GM18511 (cell line): ENCODE results near the gene LPIN1.
A peak's percentile ranks its signal among the peaks of the same experiment; 100 is the strongest.

ENCODE experiments used
- ATAC-seq: cut with Tn5 transposase; IDR thresholded peaks from one replicate; pipeline ENCODE4 v1.9.1; 2021; ENCODE audit warnings: mild to moderate bottlenecking, moderate library complexity; ENCODE audit not compliant: unreplicated experiment

Gene LPIN1

DNA sequence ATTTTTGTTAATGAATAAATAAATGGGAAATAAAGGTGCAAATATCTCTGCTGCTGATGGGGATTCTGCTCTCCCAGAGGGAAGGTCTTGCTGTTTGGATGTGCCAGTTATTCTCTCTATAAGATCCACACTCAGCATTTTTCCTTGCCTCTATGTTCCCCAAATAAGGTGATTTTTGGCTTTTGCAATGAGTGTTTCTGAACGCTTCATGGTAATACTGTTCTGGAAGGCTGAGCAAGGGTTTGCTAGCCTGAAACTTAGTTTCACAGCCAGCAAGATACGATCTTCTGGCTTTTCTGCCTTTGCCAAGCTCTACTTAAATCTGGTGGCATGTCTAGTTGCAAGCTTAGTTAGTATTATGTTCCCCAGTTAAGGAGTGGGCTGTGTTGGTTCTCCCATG is 114.6 kb downstream of the LPIN1 start:
- peak; percentile 26 for ATAC-seq

DNA sequence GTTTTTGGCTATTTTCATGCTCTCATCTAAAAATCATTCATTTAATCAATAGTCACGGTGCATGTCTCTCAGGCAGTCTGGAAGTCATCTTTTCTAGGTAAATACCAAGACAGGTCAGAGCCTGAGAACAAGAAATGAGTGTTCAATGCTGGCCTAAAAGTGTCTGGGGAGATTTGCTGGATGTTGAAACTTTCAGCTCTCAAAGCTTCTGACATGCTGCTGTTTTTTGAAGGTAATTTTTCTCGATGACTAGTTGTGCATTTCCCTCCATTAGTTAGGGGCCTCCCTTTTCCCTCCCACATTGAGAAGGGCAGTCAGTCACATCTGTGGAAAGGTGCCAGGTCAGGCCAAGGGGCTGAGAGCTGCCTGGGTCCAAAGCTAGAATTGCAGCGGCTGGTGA is 115.6 kb downstream of the LPIN1 start:
- no peak for ATAC-seq

DNA sequence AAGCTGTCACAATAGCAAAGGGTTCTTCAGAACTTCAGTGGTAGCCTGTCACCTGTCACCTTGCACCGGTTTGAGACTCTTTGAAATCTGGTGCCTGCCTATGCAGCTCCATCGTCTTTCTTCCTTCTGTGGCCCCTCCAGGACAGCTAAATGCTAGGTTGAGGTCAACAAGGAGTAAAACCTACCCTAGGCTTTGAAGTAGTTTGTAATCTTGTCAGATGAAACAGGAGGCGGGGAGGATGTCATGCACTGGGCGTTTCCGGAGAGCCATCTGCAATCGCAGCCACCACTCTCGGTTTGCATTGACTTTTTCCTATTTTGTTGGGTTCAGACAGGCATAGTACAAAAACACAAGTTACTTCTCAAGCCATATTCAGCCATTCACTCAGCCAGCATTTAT is 116.7 kb downstream of the LPIN1 start:
- ATAC-seq = peak; percentile 44

DNA sequence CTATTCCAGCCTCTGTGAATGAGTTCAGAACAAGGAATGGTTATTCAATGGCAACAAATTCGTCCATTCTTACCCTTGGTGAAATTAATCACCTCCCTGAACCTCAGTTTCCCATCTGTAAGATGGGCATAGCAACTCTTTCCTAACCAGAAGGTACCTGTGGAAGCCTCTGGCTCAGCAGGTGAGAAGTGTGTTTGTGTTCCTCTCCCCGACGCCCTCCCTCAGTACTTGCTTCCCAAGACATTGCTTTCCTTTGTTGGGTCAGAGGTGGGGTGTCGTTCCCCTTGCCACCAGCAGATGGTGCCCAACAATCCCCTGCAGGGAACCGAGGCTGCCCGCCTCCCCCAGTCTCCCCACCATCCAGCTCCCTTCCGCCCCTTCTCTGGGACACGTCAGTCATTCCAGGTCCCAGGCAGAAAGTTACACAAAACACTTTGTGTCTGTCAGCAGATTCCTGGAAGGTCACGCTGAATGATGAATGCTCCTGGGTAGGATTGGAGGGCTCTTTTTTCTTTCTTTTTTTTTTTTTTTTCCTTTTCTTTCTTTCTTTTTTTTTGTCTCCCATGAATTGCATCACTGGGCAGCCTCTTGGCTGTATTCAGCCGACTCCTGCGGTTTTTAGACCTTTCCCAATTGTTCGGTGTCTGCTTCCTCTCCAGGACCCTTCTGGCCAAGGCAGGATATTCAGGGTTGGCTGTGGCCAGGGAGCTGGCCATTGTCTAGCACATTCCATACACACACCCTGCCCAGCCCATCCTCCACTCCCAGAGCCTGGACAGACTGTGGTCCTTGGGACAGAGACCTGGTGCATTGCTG is 117.3 kb downstream of the LPIN1 start:
- peak; percentile 36 for ATAC-seq

DNA sequence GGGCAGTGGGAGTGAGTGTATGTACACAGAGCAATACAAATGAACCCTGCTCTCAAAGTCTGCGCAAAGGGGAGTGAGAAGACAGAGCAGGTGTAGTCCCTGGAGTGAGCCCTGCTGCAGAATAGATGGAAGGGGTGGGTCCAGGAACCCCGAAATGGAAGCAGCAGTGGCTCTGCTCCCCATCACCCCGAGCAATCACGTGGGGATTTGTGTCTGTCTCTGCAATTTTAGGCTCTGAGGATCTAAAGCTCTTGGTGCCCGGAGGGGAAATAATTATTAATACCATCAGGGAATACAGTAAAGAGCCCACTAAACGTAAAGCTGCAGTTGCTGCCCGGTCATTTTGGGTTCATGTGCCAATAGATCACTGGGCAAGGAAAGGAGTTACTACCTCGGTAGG is 118.3 kb downstream of the LPIN1 start:
- no peak for ATAC-seq

DNA sequence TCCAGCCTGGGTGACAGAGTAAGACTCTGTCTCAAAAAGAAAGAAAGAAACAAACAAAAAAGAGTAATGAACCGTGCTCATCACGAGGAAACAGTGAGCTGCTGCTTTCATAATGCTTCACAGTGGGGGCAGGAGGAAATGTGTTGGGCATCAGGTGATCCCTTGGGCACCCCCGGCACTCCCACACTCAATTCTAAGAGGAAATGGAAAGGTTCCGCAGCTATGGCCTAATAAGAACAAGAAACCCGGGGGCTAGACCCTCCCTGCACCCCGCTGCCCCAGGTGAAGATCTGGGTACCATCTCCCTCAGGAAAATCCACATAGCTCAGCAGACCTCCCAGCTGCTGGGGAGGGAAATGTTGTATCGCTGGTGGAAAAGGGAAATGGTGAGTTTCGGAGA is 118.9 kb downstream of the LPIN1 start:
- no peak for ATAC-seq

DNA sequence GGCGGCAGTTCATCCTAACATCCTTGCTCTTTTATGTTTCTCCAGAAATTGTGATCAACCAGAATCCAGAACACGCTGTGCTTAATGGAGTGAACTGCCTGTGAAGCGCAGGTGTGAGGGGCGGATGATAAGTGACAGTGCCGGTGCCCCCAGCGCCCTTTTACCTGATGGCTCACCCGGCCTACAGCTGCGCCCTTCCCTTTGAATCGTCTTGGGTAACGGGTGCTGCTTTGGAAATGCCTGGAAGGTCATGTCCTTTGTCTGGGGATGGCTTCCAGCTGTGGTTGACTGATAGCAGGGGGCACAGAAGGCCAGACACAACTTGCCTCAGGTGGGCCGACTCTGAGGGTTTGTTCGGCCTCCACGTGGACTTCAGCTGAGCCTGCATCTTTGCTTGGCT is 119.4 kb downstream of the LPIN1 start:
- no peak for ATAC-seq

DNA sequence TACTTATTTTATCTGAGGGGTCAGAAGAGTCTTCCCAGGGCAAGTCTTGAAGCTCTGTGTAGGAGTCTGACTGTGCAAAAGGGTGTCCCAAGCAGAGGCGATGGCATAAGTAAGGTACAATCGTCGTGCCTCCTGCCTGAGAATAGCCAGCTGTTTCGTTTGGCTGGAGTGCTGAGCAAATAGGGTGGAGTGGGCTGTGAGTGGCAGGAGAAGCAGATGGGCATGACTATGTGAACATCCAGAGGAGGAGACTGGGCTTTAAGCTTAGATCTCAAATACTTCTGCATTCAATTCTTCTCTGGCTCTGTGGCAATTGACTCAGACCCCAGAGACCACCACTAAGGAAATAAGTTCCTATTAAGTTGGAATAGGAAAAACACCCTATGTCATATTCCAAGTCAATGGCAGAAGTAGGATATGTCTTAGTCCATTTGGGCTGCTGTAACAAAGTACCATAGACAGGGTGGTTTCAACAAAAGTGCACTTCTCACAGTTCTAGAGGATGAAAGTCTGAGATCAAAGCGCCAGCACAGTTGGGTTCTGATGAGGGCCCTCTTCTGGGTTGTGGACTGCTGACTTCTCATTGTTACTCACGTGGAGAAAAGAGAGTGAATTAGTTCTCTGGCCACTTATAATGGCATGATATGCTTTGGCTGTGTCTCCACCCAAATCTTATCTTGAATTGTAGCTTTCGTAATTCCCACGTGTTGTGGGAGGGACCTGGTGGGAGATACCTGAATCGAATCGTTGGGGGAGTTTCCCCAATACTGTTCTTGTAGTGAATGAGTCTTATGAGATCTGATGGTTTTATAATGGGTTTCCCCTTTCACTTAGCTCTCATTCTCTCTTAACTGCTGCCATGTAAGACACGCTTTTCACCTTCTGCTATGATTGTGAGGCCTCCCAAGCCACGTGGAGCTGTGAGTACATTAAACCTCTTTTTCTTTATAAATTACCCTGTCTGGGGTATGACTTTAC is 120.2 kb downstream of the LPIN1 start:
- ATAC-seq = peak; percentile 46

DNA sequence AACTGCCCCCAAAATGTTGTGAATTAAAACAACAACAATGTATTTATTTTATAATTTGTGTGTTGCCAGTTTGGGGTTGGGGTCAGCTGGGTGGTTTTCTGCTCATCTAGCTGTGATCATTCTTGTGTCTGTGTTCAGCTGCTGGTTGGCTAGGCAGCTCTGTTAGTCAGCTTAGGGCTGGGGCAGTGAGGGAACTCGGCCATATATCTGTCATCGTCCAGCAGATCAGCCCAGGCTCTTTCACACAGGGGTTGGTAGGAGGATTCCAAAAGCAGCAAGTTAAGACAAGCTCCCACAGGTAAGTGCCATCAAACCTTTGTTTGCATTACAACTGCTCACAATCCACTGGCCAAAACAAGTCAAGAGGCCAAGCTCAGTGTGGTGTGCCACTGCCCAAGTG is 121.5 kb downstream of the LPIN1 start:
- no peak for ATAC-seq

DNA sequence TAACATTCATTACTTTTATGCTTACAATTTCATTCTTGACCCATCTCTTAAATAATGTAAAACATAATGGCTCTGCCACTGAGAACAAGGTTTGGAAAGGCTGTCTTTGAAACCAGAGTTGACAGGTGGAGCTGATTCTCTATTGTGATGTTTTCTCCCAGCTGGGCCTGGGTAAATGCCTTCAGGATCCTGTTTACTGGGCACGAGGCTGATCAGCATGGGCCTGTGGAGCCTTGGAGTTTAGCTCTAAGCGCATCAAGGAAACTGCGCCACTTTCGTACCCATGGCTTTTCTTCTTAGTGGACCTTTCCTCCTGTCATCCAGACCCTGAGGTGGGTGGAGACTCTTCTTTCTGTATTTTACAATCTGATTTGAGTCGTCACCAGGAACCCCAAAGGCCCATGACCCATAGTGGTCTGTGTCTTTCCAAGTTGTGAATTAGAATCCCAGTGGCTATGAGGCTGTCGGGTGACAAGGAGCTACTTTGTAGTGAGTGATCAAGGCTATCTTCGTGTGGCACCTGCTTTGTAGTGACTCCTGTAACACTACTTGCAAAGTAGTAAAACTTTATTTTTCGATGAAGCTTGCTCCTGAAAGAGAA is 123.1 kb downstream of the LPIN1 start:
- no peak for ATAC-seq

DNA sequence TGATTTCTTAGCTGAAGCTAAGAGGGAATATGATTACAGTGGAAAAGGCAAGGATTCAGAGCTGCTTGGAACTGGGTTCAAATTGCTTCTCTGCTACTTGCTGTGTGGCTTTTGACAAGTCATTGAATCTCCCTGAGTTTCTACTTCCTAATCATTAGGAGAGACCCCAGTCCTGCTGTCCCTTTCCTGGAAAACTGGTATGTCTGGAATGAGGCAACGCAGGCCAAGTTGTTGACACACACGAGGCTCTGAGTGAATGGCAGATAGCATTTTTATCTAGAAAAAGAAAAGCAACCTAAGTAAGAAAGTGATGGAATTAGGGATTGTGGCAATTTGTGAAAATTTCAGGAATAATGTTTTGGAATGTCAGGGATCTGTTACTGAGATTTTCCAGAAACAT is 123.6 kb downstream of the LPIN1 start:
- no peak for ATAC-seq

DNA sequence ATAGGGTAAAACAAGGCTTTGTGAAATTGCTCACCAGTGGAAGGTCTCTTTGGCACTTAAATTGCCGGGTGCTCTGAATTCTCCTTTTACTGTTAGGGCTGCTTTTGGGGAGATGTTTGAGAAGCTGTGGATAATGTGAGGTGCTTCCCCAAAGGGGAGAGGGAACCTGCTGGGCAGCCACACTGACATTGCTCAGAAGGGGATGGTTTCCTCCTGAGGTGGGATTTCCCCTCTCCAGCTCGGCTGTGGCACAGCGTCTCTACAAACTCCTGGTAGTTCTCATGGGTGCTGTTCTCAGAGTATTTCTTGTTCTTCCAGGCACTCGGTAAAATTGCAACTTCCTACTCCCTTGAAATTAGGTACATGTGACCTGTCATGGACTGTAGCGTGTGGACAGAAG is 124.2 kb downstream of the LPIN1 start:
- ATAC-seq = peak; percentile 46

DNA sequence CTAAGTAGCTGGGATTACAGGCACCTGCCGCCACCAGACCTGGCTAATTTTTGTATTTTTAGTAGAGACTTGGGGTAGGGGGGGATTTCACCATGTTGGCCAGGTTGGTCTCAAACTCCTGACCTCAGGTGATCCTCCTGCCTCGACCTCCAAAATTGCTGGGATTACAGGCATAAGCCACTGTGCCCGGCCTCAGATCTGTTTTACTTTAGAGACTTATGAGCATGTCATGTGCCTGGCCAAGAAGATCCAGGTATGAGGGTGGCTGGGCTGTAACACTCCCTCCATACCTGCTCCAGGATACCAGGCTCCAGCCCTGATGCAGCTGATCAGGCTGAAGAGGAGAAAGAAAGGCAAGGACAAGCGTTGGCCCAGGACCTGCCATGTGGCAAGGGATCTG is 125.0 kb downstream of the LPIN1 start:
- ATAC-seq = no peak

DNA sequence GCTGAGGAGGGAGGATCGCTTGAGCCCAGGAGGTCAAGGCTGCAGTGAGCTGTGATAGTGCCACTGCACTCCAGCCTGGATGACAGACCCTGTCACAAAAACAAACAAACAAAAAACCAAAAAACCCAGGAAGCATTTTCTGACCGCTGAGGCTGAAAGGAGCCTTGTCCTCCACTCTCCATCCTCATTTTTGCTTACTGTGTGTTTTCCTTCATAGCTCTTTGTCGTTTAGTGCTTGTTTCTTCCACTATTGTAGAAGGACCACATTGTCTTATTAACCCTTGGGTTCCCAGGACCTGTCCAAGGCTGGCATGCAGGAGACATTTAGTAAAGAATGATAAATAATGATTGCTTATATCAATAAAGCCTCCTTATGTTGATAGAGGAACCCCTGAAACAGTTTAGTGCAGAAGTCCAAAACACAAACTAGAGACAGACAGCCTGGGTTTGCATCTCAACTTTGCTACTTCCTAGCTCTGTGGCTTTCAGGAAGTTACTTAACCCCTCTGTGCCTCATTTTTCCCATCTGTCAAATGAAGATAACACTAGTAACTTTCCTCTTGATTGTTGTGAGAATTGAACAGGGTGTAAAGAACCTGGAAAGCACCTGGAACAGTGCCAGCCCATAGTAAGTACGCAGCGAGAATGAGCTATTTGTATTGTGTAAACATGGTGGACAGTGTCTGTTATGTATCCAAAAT is 126.0 kb downstream of the LPIN1 start:
- no peak for ATAC-seq

DNA sequence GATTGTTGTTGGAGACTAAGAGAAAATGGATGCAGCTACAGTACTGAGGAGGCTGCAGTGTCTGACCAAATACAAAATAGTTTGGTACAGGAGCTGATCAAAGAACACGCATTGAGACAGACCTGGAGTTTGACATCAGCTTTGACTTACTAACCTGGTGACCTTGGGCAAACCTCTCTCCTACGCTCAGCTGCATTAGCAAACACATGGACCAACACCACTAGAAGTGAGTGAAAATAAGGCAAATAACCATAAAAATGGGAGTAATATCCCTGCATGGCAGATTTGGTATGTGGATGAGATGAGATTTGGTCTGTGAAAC is 126.5 kb downstream of the LPIN1 start:
- no peak for ATAC-seq

DNA sequence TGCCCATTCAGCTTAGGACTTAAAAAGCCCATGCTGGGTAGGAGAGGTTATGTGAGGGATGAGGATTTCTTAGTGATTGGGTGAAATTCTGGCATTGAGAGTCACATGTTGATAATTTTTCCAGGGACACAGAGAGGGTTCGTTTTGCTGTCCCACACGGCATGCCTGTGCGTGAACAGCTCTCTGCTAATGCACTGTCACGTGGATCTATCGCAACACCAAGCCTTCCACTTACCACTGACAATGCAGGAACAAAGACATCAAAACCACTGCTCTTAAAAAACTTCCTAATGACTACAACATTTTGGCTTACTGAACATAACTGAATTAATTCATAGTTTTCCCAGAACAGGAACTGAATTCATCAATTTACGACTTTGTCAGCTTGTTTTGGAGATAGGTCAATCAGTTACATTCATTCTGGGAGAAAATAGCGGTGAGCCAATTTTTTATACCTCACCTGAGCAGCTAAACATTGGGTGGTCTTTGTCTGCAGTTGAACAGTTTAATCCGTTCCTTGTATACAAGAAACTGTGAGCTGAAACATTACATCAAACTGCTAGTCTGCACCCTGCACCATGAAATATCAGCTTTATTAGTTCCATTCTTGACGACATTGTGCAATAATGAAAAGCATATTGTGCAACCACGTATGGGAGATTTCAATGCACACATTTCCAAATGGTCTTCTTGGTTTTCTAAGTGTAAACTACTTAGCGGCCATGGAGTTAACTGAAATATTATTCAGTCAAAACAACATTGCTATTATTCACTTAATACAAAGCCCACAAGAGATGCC is 127.1 kb downstream of the LPIN1 start:
- ATAC-seq = no peak

DNA sequence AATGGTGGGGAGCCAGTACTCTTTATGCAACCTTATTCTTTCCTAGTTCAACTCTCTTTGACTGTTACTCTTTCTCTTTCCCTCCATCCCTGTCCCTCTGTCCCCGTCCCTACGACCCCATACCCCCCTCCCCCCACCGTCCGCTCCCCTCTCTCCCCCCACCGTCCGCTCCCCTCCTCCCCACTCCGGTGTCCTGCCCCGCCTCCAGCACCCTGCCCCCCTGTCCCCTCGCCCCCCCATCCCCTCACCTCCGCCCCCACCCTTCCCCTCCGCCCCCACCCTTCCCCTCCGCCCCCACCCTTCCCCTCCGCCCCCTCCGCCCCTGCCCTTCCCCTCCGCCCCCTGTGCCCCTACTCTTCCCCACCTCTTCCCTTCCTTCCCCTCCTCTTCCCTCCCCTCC is 128.4 kb downstream of the LPIN1 start:
- ATAC-seq = no peak

DNA sequence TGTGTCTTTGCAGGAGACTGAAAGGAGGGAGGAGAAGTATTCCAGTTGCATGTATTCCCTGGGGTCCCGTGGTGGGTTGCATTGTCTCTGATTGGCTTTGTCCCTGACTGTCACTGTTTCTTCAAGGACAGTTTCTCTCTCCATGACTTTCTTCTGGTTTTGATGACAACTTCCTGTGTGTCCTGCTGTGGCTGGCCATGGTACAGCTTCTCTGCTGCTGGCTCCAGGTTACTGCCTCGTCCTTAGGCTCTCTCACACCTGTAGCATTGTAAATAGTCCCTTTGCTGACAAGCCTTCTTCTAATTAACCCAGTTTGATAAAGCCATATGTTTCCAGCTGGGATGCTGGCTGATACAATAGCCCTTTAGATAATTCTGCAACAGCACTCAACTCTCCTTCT is 129.0 kb downstream of the LPIN1 start:
- ATAC-seq = no peak

DNA sequence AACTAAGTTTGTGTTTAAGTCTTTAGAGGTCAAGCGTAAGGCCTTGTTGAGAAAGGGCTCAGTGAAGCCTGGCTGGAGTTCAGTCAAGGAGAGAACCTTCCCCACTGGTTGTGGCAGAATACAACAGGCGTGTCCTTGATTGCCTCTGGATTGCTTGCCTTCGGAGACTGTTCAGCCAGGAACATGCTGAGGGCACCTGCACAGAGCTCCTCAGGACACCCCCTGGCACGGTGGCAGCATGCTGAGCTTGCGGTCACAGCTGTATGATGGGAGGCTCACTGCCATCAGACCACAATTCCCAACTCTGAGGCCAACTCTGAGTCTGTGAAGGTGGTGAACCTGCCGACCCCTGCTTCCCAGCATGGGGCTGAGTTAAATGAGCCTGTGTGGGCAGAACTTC is 130.0 kb downstream of the LPIN1 start:
- no peak for ATAC-seq

DNA sequence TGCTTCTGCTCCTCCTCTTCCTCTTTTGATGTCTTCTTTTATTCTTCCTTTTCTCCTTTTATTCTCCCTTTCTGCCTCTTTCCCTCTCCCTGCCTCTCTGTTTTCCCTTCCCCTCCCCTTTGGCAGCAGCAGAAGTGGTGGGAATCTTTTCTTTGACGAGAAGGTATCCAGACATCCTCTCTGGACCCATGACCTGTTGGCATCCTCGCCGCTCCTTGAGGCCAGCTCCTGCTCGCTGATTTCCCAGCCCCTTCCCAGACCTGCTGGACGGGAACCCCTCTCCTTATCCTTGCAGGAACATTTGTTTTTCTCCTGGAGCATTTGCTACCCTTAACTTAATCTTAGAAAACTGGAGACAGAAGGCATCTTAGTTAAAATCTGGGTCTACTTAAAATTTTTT is 130.5 kb downstream of the LPIN1 start:
- ATAC-seq = no peak
